Heart left ventricle (tissue), 16 donors: ENCODE measurements around the gene SPATA6. TPM values are rescaled to one million over a fixed set of nuclear protein-coding genes. Genes with fewer than 3 reads are reported as not detected.
A peak's percentile ranks its signal among the peaks of the same experiment; 100 is the strongest.

ENCODE experiments used
- ATAC-seq, 4 donors: fragments of 200-7000 bp; cut with Tn5 transposase; one replicate each; pipeline ENCODE4 v1.9.1; 2020 to 2022; ENCODE audit warnings: moderate library complexity in 4 of 4, mild to moderate bottlenecking in 3 of 4, moderate number of reproducible peaks in 1 of 4
- DNase-seq, 5 donors: peaks; one replicate each; pipeline ENCODE4 v3.0.0-alpha.2; 2020
- H3K27ac ChIP-seq, 12 donors: fragments of 200-600 bp; sonication (generic) in 4 of 12; one replicate each; pipeline versions ENCODE4 v1.5.0 to v1.8.0; 2016 to 2022; ENCODE audit warnings: mild to moderate bottlenecking in 2 of 12
- H3K27me3 ChIP-seq, 9 donors: fragments of 200-600 bp; sonication (generic) in 2 of 9; one replicate each; pipeline versions ENCODE4 v1.5.1 to v1.8.0; 2016 to 2022; ENCODE audit warnings: mild to moderate bottlenecking in 3 of 9
- H3K36me3 ChIP-seq, 9 donors: fragments of 200-600 bp; sonication (generic) in 2 of 9; one replicate each; pipeline versions ENCODE4 v1.5.0 to v1.8.0; 2018 to 2022; ENCODE audit warnings: mild to moderate bottlenecking in 2 of 9
- H3K4me1 ChIP-seq, 12 donors: fragments of 200-600 bp; sonication (generic) in 4 of 12; one replicate each; pipeline versions ENCODE4 v1.5.0 to v1.8.0; 2016 to 2022; ENCODE audit warnings: mild to moderate bottlenecking in 3 of 12
- H3K4me3 ChIP-seq, 12 donors: fragments of 200-600 bp; sonication (generic) in 4 of 12; one replicate each; pipeline versions ENCODE4 v1.5.0 to v1.8.0; 2017 to 2022; ENCODE audit warnings: mild to moderate bottlenecking in 9 of 12, moderate library complexity in 4 of 12
- H3K9me3 ChIP-seq, 12 donors: fragments of 200-600 bp; sonication (generic) in 4 of 12; one replicate each; pipeline versions ENCODE4 v1.5.0 to v1.8.0; 2016 to 2022; ENCODE audit warnings: mild to moderate bottlenecking in 1 of 12
- POLR2A ChIP-seq, 2 donors: fragments of 450-650 bp; IDR thresholded peaks; one replicate each; pipeline ENCODE4 v1.6.1; 2017; ENCODE audit warnings: antibody characterized with exemption in 2 of 2, mild to moderate bottlenecking in 2 of 2, moderate library complexity in 2 of 2
- WGBS, 4 donors: extraction: QIAGEN DNeasy Blood & Tissue Kit in 2 of 4; methylation state at CpG; one replicate each; pipeline versions ENCODE4 v1.1.5 to v1.1.7; 2013 to 2018; 5-methylcytosine and 5-hydroxymethylcytosine counted together
- intact Hi-C, 10 donors: fragments of 100-400 bp; cut with DNase I; formaldehyde crosslinking; loops; one replicate each; pipeline versions ENCODE4 v1.11.1 to v1.14.2; 2022
- polyA plus RNA-seq, 2 donors: library from polyadenylated mRNA; stranded (reverse); fragments of 200-250 nt; gene quantifications; one replicate each; pipeline ENCODE4 v1.2.3, GENCODE V29; 2013
- total RNA-seq, 9 donors: library from RNA; depleted of rRNA in 2 of 9; stranded (reverse); fragments of >200 nt in 2 of 9; fragmentation: NEBNext Ultra II Directional in 3 of 9; extraction: Animal tissue kit (Norgen Biotek cat#: 25700) in 3 of 9; gene quantifications; one replicate each; pipeline versions ENCODE4 v1.1.0 to v1.2.4, GENCODE V29; 2016 to 2023
- TF ChIP-seq, protein P1 (sequence below), 12 donors: fragments of 200-600 bp; sonication (generic) in 4 of 12; IDR thresholded peaks; one replicate each; pipeline versions ENCODE4 v1.5.0 to v1.8.0; 2018 to 2022; ENCODE audit warnings: antibody characterized with exemption in 12 of 12, mild to moderate bottlenecking in 5 of 12
- donor health status: ischemic (EF 13 %, LVEDD 7.1; RV severe dilation, severe dysfunction).
- donor health status: healthy with polysubstance abuse.
- donor health status: DM: no; HTN: yes; CAD: no.
- donor health status: DM: no; HTN: no; CAD: no.
- donor health status: ischemic (EF 25% LVEDD 6.9; RV normal size, moderate dysfunction).
- donor health status: ischemic (EF 25% LVEDD 5.7; RV mildly dilated, moderate dysfunction).
- donor health status: healthy.
- donor health status: DM: yes; HTN: yes; CAD: no.
- donor health status: ischemic (EF 35%, LVEDD 5.7; RV mildly dilated, moderate dysfunction).
- donor health status: nonischemic (EF 11% LVEDD 7.7; RV severe dilation, severe dysfunction).
- donor health status: DM: yes; HTN: yes; CAD: no.
- donor health status: PGD.
- donor health status: ischemic (EF 29% LVEDD 5.4; RV normal size, mild dysfunction).
- donor health status: nonischemic (EF 23%, LVEDD 6.1; RV moderate dilation, normal function).

SPATA6 gene
- total and polyA plus RNA-seq, 11 donors, result 1.4 to 13.8 (median 5.5) TPM

DNA sequence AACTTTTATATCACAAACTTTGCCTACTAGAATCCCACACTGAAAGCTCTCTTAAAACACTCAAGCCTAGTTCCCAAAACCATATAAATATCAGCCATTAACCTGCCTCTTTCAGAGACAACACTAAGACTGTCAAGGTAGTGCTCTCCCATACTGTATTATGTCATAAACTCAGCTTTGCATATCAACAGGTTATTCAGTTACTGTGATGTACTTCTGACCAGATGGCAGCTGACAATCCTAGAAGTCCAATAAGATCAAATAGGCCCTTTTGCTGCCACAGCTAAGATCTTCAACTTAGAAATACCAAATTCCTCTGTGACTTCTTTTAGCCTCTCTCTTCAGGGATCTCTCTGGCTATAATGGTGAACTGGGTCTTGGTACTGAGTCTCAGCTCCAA, 97.2 kb downstream of the SPATA6 start:
- peaks cover 0 to 13% (median 0%) of the 10 kb centered on the region in 12 donors for H3K9me3 ChIP-seq
- DNase-seq (no peak), ATAC-seq (no peak)
- intact Hi-C loops, result loop anchor here in 1 of 10 donors (10.0 kb wide), 1 partner anchor 120 kb away; no protein-coding TSS in a partner anchor
- no peak overlapping the region for H3K27ac ChIP-seq
- H3K36me3 ChIP-seq, result peaks cover 0 to 21% (median 0%) of the 10 kb centered on the region in 9 donors
- H3K4me3 ChIP-seq, result no peak overlapping the region
- no peak for TF ChIP-seq POLR2A (IDR thresholded peaks at IDR 0.05)
- TF ChIP-seq, protein P1, sequence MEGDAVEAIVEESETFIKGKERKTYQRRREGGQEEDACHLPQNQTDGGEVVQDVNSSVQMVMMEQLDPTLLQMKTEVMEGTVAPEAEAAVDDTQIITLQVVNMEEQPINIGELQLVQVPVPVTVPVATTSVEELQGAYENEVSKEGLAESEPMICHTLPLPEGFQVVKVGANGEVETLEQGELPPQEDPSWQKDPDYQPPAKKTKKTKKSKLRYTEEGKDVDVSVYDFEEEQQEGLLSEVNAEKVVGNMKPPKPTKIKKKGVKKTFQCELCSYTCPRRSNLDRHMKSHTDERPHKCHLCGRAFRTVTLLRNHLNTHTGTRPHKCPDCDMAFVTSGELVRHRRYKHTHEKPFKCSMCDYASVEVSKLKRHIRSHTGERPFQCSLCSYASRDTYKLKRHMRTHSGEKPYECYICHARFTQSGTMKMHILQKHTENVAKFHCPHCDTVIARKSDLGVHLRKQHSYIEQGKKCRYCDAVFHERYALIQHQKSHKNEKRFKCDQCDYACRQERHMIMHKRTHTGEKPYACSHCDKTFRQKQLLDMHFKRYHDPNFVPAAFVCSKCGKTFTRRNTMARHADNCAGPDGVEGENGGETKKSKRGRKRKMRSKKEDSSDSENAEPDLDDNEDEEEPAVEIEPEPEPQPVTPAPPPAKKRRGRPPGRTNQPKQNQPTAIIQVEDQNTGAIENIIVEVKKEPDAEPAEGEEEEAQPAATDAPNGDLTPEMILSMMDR (IDR thresholded peaks at IDR 0.05), result no peak
- no peaks in the 10 kb centered on the region for H3K27me3 ChIP-seq
- no peaks in the 10 kb centered on the region for H3K4me1 ChIP-seq

DNA sequence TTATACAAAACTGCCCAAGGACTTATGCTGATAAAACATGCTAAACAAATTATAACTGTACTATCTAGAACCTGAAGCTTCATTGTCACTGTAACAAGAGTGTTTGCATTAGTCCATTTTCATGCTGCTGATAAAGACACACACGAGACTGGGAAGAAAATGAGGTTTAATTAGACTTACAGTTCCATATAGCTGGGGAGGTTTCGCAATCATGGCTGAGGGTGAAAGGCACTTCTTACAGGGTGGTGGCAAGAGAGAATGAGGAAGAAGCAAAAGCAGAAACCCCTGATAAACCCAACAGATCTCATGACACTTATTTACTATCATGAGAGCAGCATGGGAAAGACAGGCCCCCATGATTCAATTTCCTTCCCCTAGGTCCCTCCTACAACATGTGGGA, 100.4 kb downstream of the SPATA6 start:
- intact Hi-C loops, result loop anchor here in 1 of 10 donors (10.0 kb wide), 1 partner anchor 123 kb away; no protein-coding TSS in a partner anchor
- no peaks in the 10 kb centered on the region for H3K4me1 ChIP-seq
- H3K36me3 ChIP-seq, result peaks cover 0 to 5% (median 0%) of the 10 kb centered on the region in 9 donors
- no peaks in the 10 kb centered on the region for H3K27me3 ChIP-seq
- TF ChIP-seq, protein P1 (IDR thresholded peaks at IDR 0.05), result no peak
- no peak for TF ChIP-seq POLR2A (IDR thresholded peaks at IDR 0.05)
- DNase-seq (no peak), ATAC-seq (no peak)
- 88 to 98% (median 96%) methylated on average over 2 of the region's 2 CpGs for WGBS, 4 donors
- H3K4me3 ChIP-seq, result no peak overlapping the region
- H3K9me3 ChIP-seq, result peaks cover 0 to 13% (median 0%) of the 10 kb centered on the region in 12 donors
- H3K27ac ChIP-seq, result no peak overlapping the region

DNA sequence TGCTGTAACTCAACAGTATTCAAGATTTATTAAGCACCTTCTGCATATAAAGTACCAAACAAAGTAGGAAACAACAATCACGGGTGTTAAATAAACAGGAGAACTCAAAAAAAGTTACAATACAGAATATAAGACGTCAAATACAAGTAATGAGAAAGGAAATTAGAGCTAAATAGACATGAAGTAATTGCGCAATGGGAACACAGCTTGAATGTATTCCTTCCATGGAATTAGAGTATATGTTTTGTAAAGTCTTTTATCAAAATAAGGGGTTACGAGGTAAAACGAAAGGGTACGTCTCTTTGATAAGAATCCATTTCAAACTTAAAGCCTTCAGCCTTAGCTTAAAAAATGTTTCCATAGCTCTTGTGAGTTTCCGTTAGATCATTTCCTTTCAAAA, 109.1 kb downstream of the SPATA6 start:
- TF ChIP-seq, protein P1 (IDR thresholded peaks at IDR 0.05), result no peak
- no peak for TF ChIP-seq POLR2A (IDR thresholded peaks at IDR 0.05)
- Histone ChIP-seq H3K9me3 (peaks cover 0 to 8% (median 0%) of the 10 kb centered on the region in 12 donors), H3K27me3 (no peaks in the 10 kb centered on the region), H3K4me3 (no peak overlapping the region), H3K36me3 (peaks cover 0 to 6% (median 0%) of the 10 kb centered on the region in 9 donors), H3K4me1 (no peaks in the 10 kb centered on the region), H3K27ac (no peak overlapping the region)
- 80 to 85% (median 82%) methylated on average over 7 of the region's 7 CpGs for WGBS, 4 donors
- no peak for ATAC-seq
- DNase-seq, result no peak
- intact Hi-C loops, result no loop called here

DNA sequence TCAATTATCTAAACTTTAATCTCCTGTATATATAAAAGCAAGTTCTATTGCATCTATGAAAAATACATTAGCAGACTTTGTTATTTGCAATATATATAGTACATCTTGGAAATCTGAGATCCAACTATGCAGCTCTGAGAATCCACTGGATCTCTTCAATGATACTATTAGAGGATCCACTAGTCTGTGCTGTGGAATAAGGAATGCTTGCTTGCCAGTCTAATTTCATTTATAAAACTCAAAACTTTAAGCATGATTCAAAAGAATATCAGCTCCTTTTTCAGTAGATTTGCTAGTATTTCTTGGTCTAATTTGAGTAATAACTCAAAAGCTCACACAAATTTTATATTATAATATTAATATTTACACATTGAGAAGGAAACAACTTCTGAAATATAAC, 115.1 kb downstream of the SPATA6 start:
- Histone ChIP-seq H3K27me3 (no peaks in the 10 kb centered on the region), H3K36me3 (peaks cover 0 to 14% (median 0%) of the 10 kb centered on the region in 9 donors), H3K4me3 (no peak overlapping the region), H3K9me3 (no peaks in the 10 kb centered on the region), H3K27ac (no peak overlapping the region), H3K4me1 (no peaks in the 10 kb centered on the region)
- intact Hi-C loops, result loop anchor here in 3 of 10 donors (10.0 kb wide), 1 partner anchor 138 kb away; no protein-coding TSS in a partner anchor
- no peak for DNase-seq
- ATAC-seq, result no peak
- TF ChIP-seq POLR2A (IDR thresholded peaks at IDR 0.05), result no peak
- TF ChIP-seq, protein P1 (IDR thresholded peaks at IDR 0.05), result peak in 4 of 12 donors; percentile 8 to 25 (median 20)
